ENCODE results near the gene SAP130. TPM values are rescaled to one million over a fixed set of nuclear protein-coding genes. Genes with fewer than 3 reads are reported as not detected.

The SAP130 gene
- total RNA-seq (2012; rRNA removed) (5.0 and 6.1 TPM in 2 replicates), polyA plus RNA-seq (2012; rRNA removed) (17.1 and 20.2 TPM in 2 replicates), Bru-seq, nascent RNA (percentile 74 among the genes with signal in this experiment), BruChase-seq, experiment 1, labeled RNA remaining after a 6-hour chase (percentile 73 among the genes with signal in this experiment), BruChase-seq, experiment 2, labeled RNA remaining after a 2-hour chase (percentile 68 among the genes with signal in this experiment)
- polyA plus RNA-seq (2012; cell fraction: cytosol; rRNA removed) = 7.5 and 11.6 TPM in 2 replicates
- 15.7 and 18.4 TPM in 2 replicates for polyA plus RNA-seq (2012; cell fraction: nucleus; rRNA removed; ENCODE audit: low replicate concordance)
- long read RNA-seq, partial matches to known transcripts = 3 of 5 reads
- long read RNA-seq, other reads (novel, unspliced or antisense) = 2 of 5 reads

GRCh38 chr2:128027801-128028667 lies at the start of gene SAP130:
Gene SAP130, minus strand, starts transcription at chr2:128028059. Its CDS starts 1,767 bp downstream, at chr2:128026292.
- H2BK20ac ChIP-seq (ENCODE audit: low read depth, low read length) = no peak within 1 kb of the TSS
- ChIA-PET POLR2A (ENCODE audit: unreplicated experiment) (no interaction called here), CTCF (no interaction called here)
- H3K9me1 ChIP-seq (ENCODE audit: insufficient read depth, low read length) = no peaks in the 10 kb centered on the region
- H3K27ac ChIP-seq (ENCODE audit: insufficient read depth, low read length) = peak within 1 kb of the TSS; percentile 88
- in situ Hi-C loops (cut with MboI; ENCODE audit: low sequenced_read_pairs) = no loop called here
- dilution Hi-C loops (cut with HindIII; ENCODE audit: low sequenced_read_pairs, unreplicated experiment) = no loop called here
- peaks cover 2% of the 10 kb centered on the region; the same call in 1 of the 2 replicates for H3K4me1 ChIP-seq (ENCODE audit: control insufficient read depth, insufficient read depth, low read length)
- ATAC-seq (ENCODE audit: low read depth) (peak; percentile 87), DNase-seq (peak; percentile 89)
- H3K14ac ChIP-seq (replicated peaks; ENCODE audit: low read depth, low read length) = peak within 1 kb of the TSS; percentile 72; the same call in 1 of the 2 replicates
- H4K20me1 ChIP-seq (ENCODE audit: insufficient read depth, low read length) = peaks cover 3% of the 10 kb centered on the region; the same call in 1 of the 2 replicates
- no peak within 1 kb of the TSS for H2BK120ac ChIP-seq (ENCODE audit: low read depth, low read length)
- no peak within 1 kb of the TSS for H3K23ac ChIP-seq (ENCODE audit: low read depth, low read length)
- peak within 1 kb of the TSS; percentile 85 for H3K4me3 ChIP-seq (ENCODE audit: insufficient read depth, low read depth, low read length)
- H4K5ac ChIP-seq (ENCODE audit: low read depth, low read length) = no peak within 1 kb of the TSS; the same call in 1 of the 2 replicates
- 1% methylated on average over 40 of the region's 106 CpGs; no CpG with 5 or more reads in 1 of the 2 experiments for WGBS, 2 experiments (ENCODE audit: extremely low coverage in 2 of 2, insufficient read length in 1 of 2)
- H2BK5ac ChIP-seq (ENCODE audit: low read depth, low read length, poor library complexity, severe bottlenecking) = peak within 1 kb of the TSS; percentile 87
- peak within 1 kb of the TSS; percentile 100 for H2AFZ ChIP-seq (replicated peaks; ENCODE audit: low read length, poor library complexity)
- intact Hi-C loops (cut with micrococcal nuclease) = loop anchor here (1.0 kb wide), 1 partner anchor 63 kb away; the partner anchor contains the start of gene UGGT1
- H3K18ac ChIP-seq (ENCODE audit: low read depth, low read length) = no peak within 1 kb of the TSS; the same call in 1 of the 2 replicates
- no peaks in the 10 kb centered on the region for H3K36me3 ChIP-seq (ENCODE audit: control insufficient read depth, insufficient read depth, low read length)
- peak within 1 kb of the TSS; percentile 95 for H3K9ac ChIP-seq (ENCODE audit: low read depth, low read length)
- peak within 1 kb of the TSS; percentile 32 for H3K56ac ChIP-seq (ENCODE audit: extremely low read depth, insufficient read depth, low read length)
- H3K27me3 ChIP-seq (ENCODE audit: control insufficient read depth, insufficient read depth, low read length) = no peaks in the 10 kb centered on the region
- no TSS peak for BruUV-seq (replicated peaks)
- peak within 1 kb of the TSS; percentile 65 for H3K4ac ChIP-seq (ENCODE audit: low read depth, low read length)
- H3K9me3 ChIP-seq (ENCODE audit: control insufficient read depth, insufficient read depth, low read length) = peaks cover 7% of the 10 kb centered on the region; the same call in 1 of the 2 replicates
- peak within 1 kb of the TSS; percentile 21; the same call in 1 of the 2 replicates for H2AK5ac ChIP-seq (ENCODE audit: low read depth, low read length)
- H3K79me1 ChIP-seq (ENCODE audit: low read depth in 1 of 2, low read length in 2 of 2) = peaks cover 8 to 19% of the 10 kb centered on the region in 2 experiments; a peak in 3 of 4 replicates
- H4K91ac ChIP-seq (ENCODE audit: insufficient read depth, low read depth, low read length) = no peak within 1 kb of the TSS; the same call in 1 of the 2 replicates
- H2AK9ac ChIP-seq (replicated peaks; ENCODE audit: low read depth, low read length, poor library complexity) = peak within 1 kb of the TSS; percentile 80
- no peak within 1 kb of the TSS for H2BK15ac ChIP-seq (ENCODE audit: low read depth, low read length)
- peak within 1 kb of the TSS; percentile 99 for H3K4me2 ChIP-seq (ENCODE audit: low read depth, low read length)
- TF ChIP-seq, protein P1, sequence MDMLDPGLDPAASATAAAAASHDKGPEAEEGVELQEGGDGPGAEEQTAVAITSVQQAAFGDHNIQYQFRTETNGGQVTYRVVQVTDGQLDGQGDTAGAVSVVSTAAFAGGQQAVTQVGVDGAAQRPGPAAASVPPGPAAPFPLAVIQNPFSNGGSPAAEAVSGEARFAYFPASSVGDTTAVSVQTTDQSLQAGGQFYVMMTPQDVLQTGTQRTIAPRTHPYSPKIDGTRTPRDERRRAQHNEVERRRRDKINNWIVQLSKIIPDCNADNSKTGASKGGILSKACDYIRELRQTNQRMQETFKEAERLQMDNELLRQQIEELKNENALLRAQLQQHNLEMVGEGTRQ (IDR thresholded peaks at IDR 0.05; ENCODE audit: low read depth, low read length) = no peak
- TF ChIP-seq RFX5 (IDR thresholded peaks at IDR 0.05; ENCODE audit: low read depth, low read length) = no peak
- no peak for TF ChIP-seq CTCF (conservative IDR thresholded peaks at IDR 0.05; ENCODE audit: low read depth, low read length)
- peak; percentile 59; the same call in 1 of the 2 replicates for TF ChIP-seq MAZ (IDR thresholded peaks at IDR 0.05; ENCODE audit: borderline replicate concordance, low read depth, low read length)
- no peak for TF ChIP-seq RAD21 (IDR thresholded peaks at IDR 0.05; ENCODE audit: low read length)
- peak; percentile 57; the same call in 1 of the 2 replicates for TF ChIP-seq POLR2A (IDR thresholded peaks at IDR 0.05; ENCODE audit: low read depth, low read length)
- no peak for TF ChIP-seq BHLHE40 (IDR thresholded peaks at IDR 0.05; ENCODE audit: low read depth, low read length)
- TF ChIP-seq CEBPB (IDR thresholded peaks at IDR 0.05; ENCODE audit: low read depth, low read length) = no peak
- TF ChIP-seq FOS (IDR thresholded peaks at IDR 0.05; ENCODE audit: low read depth, low read length) = no peak
- TF ChIP-seq SMC3 (IDR thresholded peaks at IDR 0.05; ENCODE audit: low read depth, low read length) = peak; percentile 12; the same call in 1 of the 2 replicates
- 0 out of 2 replicates have a peak, but pooled peaks have one; percentile 44 for TF ChIP-seq MXI1 (IDR thresholded peaks at IDR 0.05; ENCODE audit: borderline replicate concordance, low read depth, low read length)
- peak within 1 kb of the TSS in 1 of 2 experiments; percentile 39; a peak in 1 of 4 replicates for H4K8ac ChIP-seq (ENCODE audit: low read depth in 2 of 2, low read length in 2 of 2)

Data from IMR-90 (cell line).